Left lobe of liver (tissue), 2 donors: ENCODE data around the gene KLK13. TPM values are rescaled to one million over a fixed set of nuclear protein-coding genes. Genes with fewer than 3 reads are reported as not detected.

ENCODE experiments used
- ATAC-seq: fragments of 200-7000 bp; cut with Tn5 transposase; one replicate; pipeline ENCODE4 v1.9.1; 2020; ENCODE audit warnings: mild to moderate bottlenecking, moderate library complexity
- DNase-seq: peaks from one replicate; pipeline ENCODE4 v3.0.0-alpha.2; 2020; ENCODE audit warnings: low spot score
- total RNA-seq: library from RNA; stranded (reverse); gene quantifications from one replicate; pipeline ENCODE4 v1.2.1, GENCODE V29; 2021
- donor health status: DM: no; HTN: no; CAD: no; lungs with moderate emphysema.
- donor health status: DM: no; HTN: yes; CAD: no.

The KLK13 gene
- total RNA-seq, 1 donor from 2014 or later: not detected

DNA sequence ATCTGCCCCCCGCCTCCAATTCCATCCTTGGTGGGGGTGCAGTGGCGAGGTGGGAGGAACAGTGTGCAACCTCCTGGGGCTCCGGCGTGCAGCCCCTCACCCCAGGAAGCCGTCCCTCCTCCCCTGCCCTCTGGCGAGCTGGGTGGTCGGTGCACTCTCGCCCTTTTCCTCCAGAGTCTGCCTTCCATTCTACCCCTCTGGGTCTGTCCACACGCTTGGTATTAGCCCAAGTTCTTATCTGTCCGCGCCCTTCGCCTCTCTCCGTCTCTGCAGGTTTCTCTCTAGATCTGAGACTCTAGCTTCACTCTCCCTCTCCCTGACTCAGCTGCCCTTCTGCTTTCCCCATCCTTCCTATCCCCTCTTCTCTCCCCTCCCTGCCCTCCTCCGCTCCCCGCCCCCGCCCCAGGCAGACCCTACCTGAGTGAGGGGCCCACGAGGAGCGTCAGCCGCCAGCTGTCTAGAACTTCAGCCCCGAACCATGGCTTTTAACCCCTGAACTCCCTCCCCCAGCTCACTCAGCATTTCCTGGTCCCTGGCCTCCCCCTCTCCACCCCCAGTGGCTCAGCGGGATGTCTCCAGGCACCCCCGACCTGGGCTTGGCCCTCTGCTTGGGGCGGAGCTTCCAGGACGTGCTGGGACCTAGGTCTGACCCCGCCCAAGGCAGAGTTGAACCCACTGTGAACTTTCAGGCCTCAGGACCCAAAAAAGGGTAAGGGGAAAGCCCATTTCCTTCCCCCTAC is 499 bp upstream of the KLK13 start:
- no peak for DNase-seq

DNA sequence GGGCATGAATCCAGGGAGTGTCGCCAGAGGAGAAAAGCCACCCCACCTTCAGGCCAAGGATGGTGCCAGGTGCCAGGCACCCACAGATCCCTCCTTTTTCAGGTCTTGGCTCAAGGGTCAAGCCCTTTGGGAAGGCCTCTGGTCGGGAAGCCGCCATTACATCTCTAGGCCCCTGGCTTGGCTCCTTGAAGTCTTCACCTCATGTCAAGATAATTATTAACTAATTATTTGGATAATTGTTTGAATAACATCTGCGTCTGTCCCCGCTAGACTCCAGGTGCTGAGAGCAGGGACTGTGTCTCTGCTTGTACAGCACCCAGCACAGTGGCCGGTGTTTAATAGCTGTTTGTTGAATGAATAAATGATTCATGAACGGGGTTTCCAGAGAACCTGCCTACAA is 1.2 kb downstream of the KLK13 start:
- no peak for DNase-seq

More for the DNA sequence above, 499 bp upstream of the KLK13 start:
- ATAC-seq: no peak

GRCh38 chr19:51060973-51061372 is 3.9 kb downstream of the KLK13 start:
- no peak for ATAC-seq
- DNase-seq: no peak

More for the DNA sequence above, 1.2 kb downstream of the KLK13 start:
- ATAC-seq: no peak

GRCh38 chr19:51060336-51060735 is 4.6 kb downstream of the KLK13 start:
- ATAC-seq (no peak), DNase-seq (no peak)

- DNase-seq (no peak), ATAC-seq (no peak)
Measured at GRCh38 chr19:51059715-51060114, 5.2 kb downstream of the KLK13 start.

DNA sequence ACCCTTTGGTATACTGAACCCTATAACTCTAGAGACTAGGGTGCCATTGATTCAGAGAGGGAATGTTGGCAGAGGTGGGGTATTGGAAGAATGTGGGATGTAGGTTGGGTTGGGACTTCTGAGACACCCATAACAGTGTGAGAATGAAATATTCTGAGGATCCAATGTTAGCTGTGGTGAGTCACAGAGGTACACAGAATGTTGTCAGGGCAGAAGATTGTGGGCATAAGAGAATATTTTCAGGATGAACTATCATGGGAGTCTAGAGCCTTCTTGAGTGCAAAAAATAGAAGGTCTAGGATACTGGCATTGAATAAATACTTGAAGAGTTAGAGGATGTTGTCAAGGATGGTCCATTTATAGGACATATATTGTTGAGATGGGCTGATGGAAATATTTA is 9.0 kb downstream of the KLK13 start:
- no peak for DNase-seq
- ATAC-seq: no peak

DNA sequence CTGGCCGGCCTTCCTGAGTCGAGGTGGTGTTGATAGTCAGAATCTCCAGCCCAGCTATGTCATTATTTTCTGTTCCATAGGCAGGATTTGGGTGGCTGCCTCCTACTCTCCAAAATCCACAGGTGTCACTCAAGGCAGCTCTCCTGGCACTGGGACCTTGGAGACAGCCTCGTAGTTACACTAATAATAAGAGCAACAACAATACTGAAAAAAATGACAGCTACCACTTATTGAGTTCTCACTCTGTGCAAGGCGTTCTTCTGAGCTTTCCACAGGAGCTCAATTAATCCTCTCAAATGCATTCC is 17.9 kb downstream of the KLK13 start:
- DNase-seq (no peak), ATAC-seq (no peak)

GRCh38 chr19:51044327-51044726 is 20.6 kb downstream of the KLK13 start:
- DNase-seq (no peak), ATAC-seq (no peak)

DNA sequence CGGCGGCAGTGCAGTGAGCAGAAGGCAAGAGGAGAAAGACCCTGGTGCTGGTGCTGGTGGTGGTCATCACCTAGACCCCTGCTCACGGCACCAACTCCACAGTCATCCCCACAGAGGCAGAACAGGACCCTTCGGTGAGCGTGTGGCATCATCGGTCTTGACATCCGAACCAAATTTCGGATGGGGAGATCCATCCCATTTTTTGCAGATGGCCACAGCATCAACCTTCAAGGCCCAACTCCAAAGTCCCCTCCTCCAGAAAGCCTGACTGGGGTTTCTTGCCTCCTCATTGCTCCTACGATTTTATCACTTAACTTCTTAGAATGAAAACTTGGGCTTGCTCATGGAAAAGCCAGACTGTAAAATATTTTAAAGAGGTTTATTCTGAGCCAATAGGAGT is 21.4 kb downstream of the KLK13 start:
- DNase-seq (no peak), ATAC-seq (no peak)

- DNase-seq (no peak), ATAC-seq (no peak)
Measured at GRCh38 chr19:51040151-51040550, 24.7 kb downstream of the KLK13 start.

DNA sequence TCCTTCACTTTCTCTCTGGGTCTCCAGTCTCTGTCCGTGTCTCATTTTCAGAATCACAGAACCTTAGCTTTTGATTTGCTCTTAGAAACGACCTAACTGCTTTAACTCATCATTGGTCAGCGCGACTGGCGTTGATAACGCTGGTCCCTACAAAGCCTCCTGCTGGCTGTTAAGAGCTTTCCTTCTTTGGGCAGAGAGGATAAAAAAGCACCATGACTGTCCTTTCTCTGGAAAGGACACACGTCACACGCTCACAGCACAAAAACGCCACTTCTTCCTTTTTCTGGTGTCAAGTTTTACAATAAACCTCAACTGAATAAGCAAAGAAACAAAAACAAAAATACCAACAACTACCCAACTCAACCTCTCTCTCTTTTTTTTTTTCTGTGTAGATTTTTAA is 28.4 kb downstream of the KLK13 start:
- ATAC-seq (no peak), DNase-seq (no peak)

DNA sequence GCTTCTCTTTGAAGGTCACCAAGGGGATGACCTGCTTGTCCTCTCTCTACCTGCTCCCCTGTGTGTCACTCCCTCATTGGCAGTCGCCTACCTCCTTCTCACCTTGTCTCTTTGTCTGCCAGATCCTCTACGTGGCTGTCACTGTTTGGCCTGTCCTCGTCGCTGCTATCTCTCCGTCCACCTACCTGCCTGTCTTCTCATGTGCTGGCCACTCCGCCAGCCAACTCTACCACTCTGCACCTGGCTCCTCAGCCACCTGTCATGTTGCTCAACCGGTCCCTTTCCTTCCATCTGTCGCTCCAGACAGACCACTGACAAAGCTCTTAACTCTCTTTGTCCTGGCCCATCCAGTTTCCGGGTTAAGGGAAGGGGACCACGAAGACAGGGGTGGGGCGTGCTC is 30.2 kb downstream of the KLK13 start, which contains the start of gene KLK12:
Gene KLK12, minus strand, starts transcription at position 299 of the 400 bp plus-strand sequence. CDS start 381 bp downstream, outside the sequence.
- ATAC-seq: no peak
- no peak for DNase-seq

DNA sequence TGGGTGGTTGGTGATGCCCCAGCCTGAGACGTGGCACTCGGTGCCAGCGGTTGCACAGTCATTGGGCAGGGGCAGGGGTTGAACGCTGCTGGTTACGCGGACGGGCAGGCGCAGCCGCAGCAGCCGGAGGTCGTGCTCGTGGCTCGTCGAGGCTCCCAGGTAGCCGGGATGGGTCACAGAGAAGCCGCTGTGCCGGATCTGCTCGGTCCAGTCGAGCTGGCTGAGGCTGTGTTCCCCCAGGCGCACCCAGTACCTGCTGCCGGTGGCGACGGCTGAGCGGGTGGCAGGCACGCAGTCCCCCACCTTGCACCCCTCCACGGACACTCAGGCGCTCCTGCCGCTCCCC is 33.0 kb downstream of the KLK13 start:
- ATAC-seq (no peak), DNase-seq (no peak)

DNA sequence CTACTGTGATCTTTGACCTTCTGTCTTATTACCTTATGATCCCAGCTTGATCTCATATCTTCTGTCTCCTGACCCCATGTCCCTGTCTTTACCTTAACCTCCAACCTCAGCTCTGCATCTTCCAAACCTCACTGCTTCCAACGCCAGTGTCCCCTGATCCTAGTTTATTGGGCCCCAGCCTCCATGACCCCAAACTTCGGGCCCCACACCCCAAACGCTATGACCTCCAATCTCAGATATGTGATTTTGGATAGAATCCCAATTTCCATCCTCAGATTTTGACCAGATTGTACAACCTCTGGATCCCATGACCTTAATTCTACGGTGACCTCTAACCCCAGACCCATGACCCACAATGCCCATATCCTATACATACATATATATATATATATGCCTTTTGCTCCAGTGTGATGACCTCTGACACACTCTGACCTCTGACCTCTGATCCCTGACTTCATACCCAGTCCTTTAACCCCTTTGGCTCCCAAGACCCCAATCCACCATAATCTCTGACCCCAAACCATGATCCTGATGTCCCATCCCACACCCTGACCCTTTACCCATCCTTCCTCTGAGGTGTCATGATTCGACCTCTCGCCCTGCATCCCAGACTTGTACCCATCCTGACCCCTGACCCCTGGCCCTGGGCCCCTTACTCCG is 33.5 kb downstream of the KLK13 start:
- no peak for ATAC-seq

DNA sequence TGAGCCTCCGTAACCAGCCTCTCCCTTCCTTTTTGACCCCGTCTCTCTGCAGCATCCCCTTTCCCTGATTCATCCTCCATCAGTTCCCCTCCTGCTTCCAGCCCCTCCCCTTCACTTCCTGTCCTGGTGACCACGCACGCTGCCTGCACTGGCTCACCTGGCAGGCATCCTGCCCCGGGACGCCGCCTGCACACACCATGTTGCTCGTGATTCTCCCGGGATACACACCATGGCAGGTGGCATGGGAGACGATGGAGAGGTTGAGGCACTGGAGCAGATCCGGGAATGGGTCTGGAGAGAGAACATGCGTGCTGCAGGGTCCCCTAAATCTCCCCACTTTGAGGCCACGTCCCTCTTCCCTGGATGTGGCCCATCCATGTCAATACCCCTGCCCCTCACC is 34.3 kb downstream of the KLK13 start:
- DNase-seq: no peak

More for the DNA sequence above, 33.5 kb downstream of the KLK13 start:
- DNase-seq: no peak

DNA sequence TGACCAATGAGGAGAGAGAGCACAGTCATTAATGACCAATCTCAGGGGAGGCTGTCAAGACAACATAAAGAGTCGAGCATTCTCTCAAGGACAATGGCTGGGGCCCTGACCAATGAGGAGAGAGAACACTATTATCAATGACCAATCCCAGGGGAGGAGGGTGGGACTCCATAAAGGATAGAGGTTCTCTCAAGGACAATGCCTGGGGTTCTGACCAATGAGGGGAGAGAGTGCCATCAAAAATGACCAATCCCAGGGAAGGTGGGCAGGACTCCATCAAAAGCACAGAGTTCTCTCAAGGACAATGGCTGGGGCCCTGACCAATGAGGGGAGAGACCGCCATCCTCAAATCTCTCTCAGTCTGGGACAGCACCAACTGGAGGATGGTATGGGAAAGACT is 35.2 kb downstream of the KLK13 start:
- DNase-seq: no peak
- ATAC-seq: no peak

More for the DNA sequence above, 34.3 kb downstream of the KLK13 start:
- no peak for ATAC-seq

GRCh38 chr19:51027873-51028272 is 37.0 kb downstream of the KLK13 start:
- no peak for DNase-seq

DNA sequence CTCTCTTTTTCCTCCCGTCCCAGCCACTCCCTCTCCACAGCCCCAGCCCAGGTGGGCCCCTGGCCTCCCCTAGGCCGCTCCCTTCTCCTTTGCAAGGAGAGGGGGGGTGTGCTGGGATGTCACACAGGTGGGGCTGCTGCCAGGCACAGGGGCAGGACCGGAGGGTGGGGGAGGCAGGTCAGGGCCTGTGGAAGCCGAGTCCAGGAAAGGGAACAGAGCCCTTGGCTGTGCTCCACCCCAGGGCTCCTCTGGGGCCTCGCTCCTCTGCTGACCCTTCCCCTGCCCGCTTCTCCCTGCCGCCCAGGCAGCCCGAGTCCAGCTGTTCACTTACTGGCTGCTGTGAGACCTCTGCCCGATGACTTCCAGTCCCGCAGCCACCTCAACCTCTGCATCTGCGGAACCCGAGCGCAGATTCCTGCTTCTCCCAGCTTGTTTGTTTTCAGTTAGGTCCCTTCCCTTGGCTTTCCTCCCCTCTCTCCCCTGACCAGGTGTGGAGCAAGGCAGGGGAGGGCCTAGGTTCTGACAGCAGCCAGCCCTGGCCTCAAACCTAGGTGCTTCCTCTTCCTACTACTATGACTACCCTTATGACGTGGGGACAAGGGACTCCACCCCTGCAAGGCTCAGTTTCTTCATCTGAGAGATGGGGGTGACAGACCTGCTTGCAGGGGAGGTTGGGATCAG is 37.6 kb downstream of the KLK13 start:
- no peak for DNase-seq

More at GRCh38 chr19:51027873-51028272, 37.0 kb downstream of the KLK13 start:
- no peak for ATAC-seq

GRCh38 chr19:51026554-51026831 is 38.4 kb downstream of the KLK13 start, which contains the start of gene KLK11:
TSS of gene KLK11 (minus strand) at chr19:51026616. CDS start at chr19:51025631, 985 bp downstream.
- ATAC-seq: no peak
- no peak for DNase-seq

More for the DNA sequence above, 37.6 kb downstream of the KLK13 start:
- no peak for ATAC-seq

- DNase-seq (no peak), ATAC-seq (no peak)
Measured at GRCh38 chr19:51025809-51026553, 38.9 kb downstream of the KLK13 start.

GRCh38 chr19:51025401-51025800 is 39.5 kb downstream of the KLK13 start:
- ATAC-seq (no peak), DNase-seq (no peak)
